CD4-positive, alpha-beta T cell treated with Interleukin-12 subunit alpha and Interleukin-12 subunit beta, for 1 hour (primary cell): ENCODE measurements around the gene C1orf94.

Experiments
- DNase-seq: peaks from one replicate; pipeline ENCODE4 v3.0.0-alpha.2; 2020

The C1orf94 gene

GRCh38 chr1:34262023-34262853 is 85.5 kb downstream of the C1orf94 start:
- DNase-seq: no peak

- no peak for DNase-seq
Observed at GRCh38 chr1:34262921-34263320, 86.2 kb downstream of the C1orf94 start.

GRCh38 chr1:34263406-34263805 is 86.7 kb downstream of the C1orf94 start:
- no peak for DNase-seq

- DNase-seq: no peak
Observed at GRCh38 chr1:34265396-34265795, 88.7 kb downstream of the C1orf94 start.

GRCh38 chr1:34266127-34266951 is 89.6 kb downstream of the C1orf94 start:
- DNase-seq: no peak

- no peak for DNase-seq
Observed at GRCh38 chr1:34267326-34267725, 90.6 kb downstream of the C1orf94 start.

- DNase-seq: no peak
Observed at GRCh38 chr1:34268311-34268954, 91.7 kb downstream of the C1orf94 start.
